ENCODE measurements around the gene SLU7.

Gene SLU7

DNA sequence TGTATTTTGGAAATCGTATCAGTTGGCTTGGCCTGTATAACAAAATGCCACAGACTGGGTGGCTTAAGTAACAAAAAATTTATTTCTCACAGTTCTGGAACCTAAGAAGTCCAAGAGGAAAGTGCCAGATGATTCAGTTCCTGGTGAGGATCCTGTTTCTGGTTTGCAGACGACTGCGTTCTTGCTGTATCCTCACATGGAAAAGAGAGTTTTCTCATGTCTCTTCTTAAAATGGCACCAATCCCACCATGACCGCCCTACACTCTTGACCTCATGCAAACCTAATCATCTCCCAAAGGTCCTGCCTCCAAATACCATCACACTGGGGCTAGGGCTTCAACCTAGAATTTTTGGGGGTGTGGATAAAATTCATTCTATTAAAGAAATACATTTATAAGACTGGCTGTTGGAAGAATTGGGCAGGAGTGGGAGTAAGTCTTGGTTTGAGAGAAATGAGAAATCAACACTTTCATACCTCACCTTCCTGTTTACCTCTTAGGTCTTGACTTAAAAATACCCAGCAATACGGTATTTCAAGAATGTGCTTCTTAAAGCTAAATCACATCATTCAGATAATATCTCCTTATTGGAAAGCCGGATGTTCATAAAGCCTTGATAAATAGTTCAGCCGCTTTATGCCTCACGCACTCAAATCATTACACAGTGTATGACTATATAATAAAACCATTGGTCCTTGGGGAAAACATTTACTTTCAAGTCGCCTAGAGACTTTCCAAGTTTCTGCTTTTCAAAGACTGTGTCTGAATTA, 31.5 kb upstream of the SLU7 start:
- Histone ChIP-seq H3K4me1 (ENCODE audit: control insufficient read depth, low read length) (peaks cover 17% of the 10 kb centered on the region), H3K27me3 (ENCODE audit: control insufficient read depth, low read length) (no peaks in the 10 kb centered on the region), H3K36me3 (ENCODE audit: control insufficient read depth, low read length) (no peaks in the 10 kb centered on the region), H3K4me2 (ENCODE audit: low read length) (no peak overlapping the region), H3K79me2 (ENCODE audit: control insufficient read depth, low read length) (no peaks in the 10 kb centered on the region), H3K4me3 (ENCODE audit: low read length) (no peak overlapping the region), H3K27ac (ENCODE audit: low read depth, low read length) (no peak overlapping the region), H3K9me3 (ENCODE audit: control insufficient read depth, insufficient read depth, low read length) (no peaks in the 10 kb centered on the region), H3F3A (ENCODE audit: control insufficient read depth, insufficient read depth) (no peaks in the 10 kb centered on the region), H4K20me1 (ENCODE audit: control insufficient read depth, insufficient read depth, low read depth, low read length) (no peaks in the 10 kb centered on the region), H3K9me2 (replicated peaks; ENCODE audit: control insufficient read depth, low read length) (no peaks in the 10 kb centered on the region)
- TF ChIP-seq, protein P1, sequence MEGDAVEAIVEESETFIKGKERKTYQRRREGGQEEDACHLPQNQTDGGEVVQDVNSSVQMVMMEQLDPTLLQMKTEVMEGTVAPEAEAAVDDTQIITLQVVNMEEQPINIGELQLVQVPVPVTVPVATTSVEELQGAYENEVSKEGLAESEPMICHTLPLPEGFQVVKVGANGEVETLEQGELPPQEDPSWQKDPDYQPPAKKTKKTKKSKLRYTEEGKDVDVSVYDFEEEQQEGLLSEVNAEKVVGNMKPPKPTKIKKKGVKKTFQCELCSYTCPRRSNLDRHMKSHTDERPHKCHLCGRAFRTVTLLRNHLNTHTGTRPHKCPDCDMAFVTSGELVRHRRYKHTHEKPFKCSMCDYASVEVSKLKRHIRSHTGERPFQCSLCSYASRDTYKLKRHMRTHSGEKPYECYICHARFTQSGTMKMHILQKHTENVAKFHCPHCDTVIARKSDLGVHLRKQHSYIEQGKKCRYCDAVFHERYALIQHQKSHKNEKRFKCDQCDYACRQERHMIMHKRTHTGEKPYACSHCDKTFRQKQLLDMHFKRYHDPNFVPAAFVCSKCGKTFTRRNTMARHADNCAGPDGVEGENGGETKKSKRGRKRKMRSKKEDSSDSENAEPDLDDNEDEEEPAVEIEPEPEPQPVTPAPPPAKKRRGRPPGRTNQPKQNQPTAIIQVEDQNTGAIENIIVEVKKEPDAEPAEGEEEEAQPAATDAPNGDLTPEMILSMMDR (IDR thresholded peaks at IDR 0.05; ENCODE audit: low read depth, low read length, poor library complexity, severe bottlenecking): no peak

GRCh38 chr5:160449458-160449857, 30.6 kb upstream of the SLU7 start:
- no peaks in the 10 kb centered on the region for H3K36me3 ChIP-seq (ENCODE audit: control insufficient read depth, low read length)
- H3K9me3 ChIP-seq (ENCODE audit: control insufficient read depth, insufficient read depth, low read length): no peaks in the 10 kb centered on the region
- TF ChIP-seq, protein P1 (IDR thresholded peaks at IDR 0.05; ENCODE audit: low read depth, low read length, poor library complexity, severe bottlenecking): no peak
- TF ChIP-seq EZH2phosphoT487 (IDR thresholded peaks at IDR 0.05; ENCODE audit: borderline replicate concordance, low read length): no peak
- H3K27ac ChIP-seq (ENCODE audit: low read depth, low read length): no peak overlapping the region
- H3F3A ChIP-seq (ENCODE audit: control insufficient read depth, insufficient read depth): no peaks in the 10 kb centered on the region
- peaks cover 17% of the 10 kb centered on the region for H3K4me1 ChIP-seq (ENCODE audit: control insufficient read depth, low read length)
- no peaks in the 10 kb centered on the region for H3K79me2 ChIP-seq (ENCODE audit: control insufficient read depth, low read length)
- no peaks in the 10 kb centered on the region for H4K20me1 ChIP-seq (ENCODE audit: control insufficient read depth, insufficient read depth, low read depth, low read length)
- H3K4me3 ChIP-seq (ENCODE audit: low read length): no peak overlapping the region
- no peaks in the 10 kb centered on the region for H3K27me3 ChIP-seq (ENCODE audit: control insufficient read depth, low read length)
- no peaks in the 10 kb centered on the region for H3K9me2 ChIP-seq (replicated peaks; ENCODE audit: control insufficient read depth, low read length)
- H3K4me2 ChIP-seq (ENCODE audit: low read length): no peak overlapping the region

- TF ChIP-seq, protein P1 (IDR thresholded peaks at IDR 0.05; ENCODE audit: low read depth, low read length, poor library complexity, severe bottlenecking): no peak
- no peak for TF ChIP-seq EZH2phosphoT487 (IDR thresholded peaks at IDR 0.05; ENCODE audit: borderline replicate concordance, low read length)
- H3K79me2 ChIP-seq (ENCODE audit: control insufficient read depth, low read length): no peaks in the 10 kb centered on the region
- H3K27ac ChIP-seq (ENCODE audit: low read depth, low read length): no peak overlapping the region
- H3K36me3 ChIP-seq (ENCODE audit: control insufficient read depth, low read length): no peaks in the 10 kb centered on the region
- H4K20me1 ChIP-seq (ENCODE audit: control insufficient read depth, insufficient read depth, low read depth, low read length): no peaks in the 10 kb centered on the region
- peaks cover 17% of the 10 kb centered on the region for H3K4me1 ChIP-seq (ENCODE audit: control insufficient read depth, low read length)
- no peaks in the 10 kb centered on the region for H3K27me3 ChIP-seq (ENCODE audit: control insufficient read depth, low read length)
- H3K9me2 ChIP-seq (replicated peaks; ENCODE audit: control insufficient read depth, low read length): no peaks in the 10 kb centered on the region
- no peak overlapping the region for H3K4me3 ChIP-seq (ENCODE audit: low read length)
- H3F3A ChIP-seq (ENCODE audit: control insufficient read depth, insufficient read depth): no peaks in the 10 kb centered on the region
- H3K9me3 ChIP-seq (ENCODE audit: control insufficient read depth, insufficient read depth, low read length): no peaks in the 10 kb centered on the region
- no peak overlapping the region for H3K4me2 ChIP-seq (ENCODE audit: low read length)
These were observed 30.0 kb upstream of the SLU7 start for GRCh38 chr5:160448886-160449285.

All from DOHH2 (cell line).